HFFc6 (cell line): ENCODE measurements around the gene SPINK6. TPM values are rescaled to one million over a fixed set of nuclear protein-coding genes. Genes with fewer than 3 reads are reported as not detected.

Source experiments
- DNase-seq: peaks from one replicate; pipeline ENCODE4 v3.0.0-alpha.2; 2018
- H3K27ac Mint-ChIP-seq: 2 replicates; pipeline ENCODE4 v1.8.0; 2020; ENCODE audit warnings: mild to moderate bottlenecking, mixed read lengths
- H3K27me3 Mint-ChIP-seq: 2 replicates; pipeline ENCODE4 v1.8.0; 2021; ENCODE audit warnings: mild to moderate bottlenecking, moderate library complexity, mixed read lengths; ENCODE audit not compliant: insufficient read depth
- H3K36me3 Mint-ChIP-seq: 2 replicates; pipeline ENCODE4 v1.8.0; 2021; ENCODE audit warnings: low read depth, mixed read lengths
- H3K4me1 Mint-ChIP-seq: 2 replicates; pipeline ENCODE4 v1.8.0; 2020; ENCODE audit warnings: low read depth, mixed read lengths
- H3K4me3 Mint-ChIP-seq: 2 replicates; pipeline ENCODE4 v1.8.0; 2020; ENCODE audit warnings: mild to moderate bottlenecking, moderate library complexity, mixed read lengths
- H3K9me3 Mint-ChIP-seq: 2 replicates; pipeline ENCODE4 v1.8.0; 2020; ENCODE audit warnings: mild to moderate bottlenecking, mixed read lengths
- total RNA-seq, 6 experiments: library from RNA; stranded (reverse); fragmentation: NEBNext Ultra II Directional; extraction: Animal tissue kit (Norgen Biotek cat#: 25700); gene quantifications; 2 replicates in 1 of 6; 3 replicates in 5 of 6; pipeline ENCODE4 v1.2.3, GENCODE V29; 2021
- TF ChIP-seq, protein P1 (sequence below): fragments of 200-600 bp; sonication (generic); IDR thresholded peaks from 2 replicates; pipeline ENCODE4 v1.5.0; 2021; ENCODE audit warnings: antibody characterized with exemption, mild to moderate bottlenecking

Gene SPINK6
- total RNA-seq, 6 experiments from 2014 or later, result not detected

- H3K9me3 Mint-ChIP-seq, result peaks cover 51% of the 10 kb centered on the region
- no peak for DNase-seq
- no peaks in the 10 kb centered on the region for H3K36me3 Mint-ChIP-seq
- TF ChIP-seq, protein P1, sequence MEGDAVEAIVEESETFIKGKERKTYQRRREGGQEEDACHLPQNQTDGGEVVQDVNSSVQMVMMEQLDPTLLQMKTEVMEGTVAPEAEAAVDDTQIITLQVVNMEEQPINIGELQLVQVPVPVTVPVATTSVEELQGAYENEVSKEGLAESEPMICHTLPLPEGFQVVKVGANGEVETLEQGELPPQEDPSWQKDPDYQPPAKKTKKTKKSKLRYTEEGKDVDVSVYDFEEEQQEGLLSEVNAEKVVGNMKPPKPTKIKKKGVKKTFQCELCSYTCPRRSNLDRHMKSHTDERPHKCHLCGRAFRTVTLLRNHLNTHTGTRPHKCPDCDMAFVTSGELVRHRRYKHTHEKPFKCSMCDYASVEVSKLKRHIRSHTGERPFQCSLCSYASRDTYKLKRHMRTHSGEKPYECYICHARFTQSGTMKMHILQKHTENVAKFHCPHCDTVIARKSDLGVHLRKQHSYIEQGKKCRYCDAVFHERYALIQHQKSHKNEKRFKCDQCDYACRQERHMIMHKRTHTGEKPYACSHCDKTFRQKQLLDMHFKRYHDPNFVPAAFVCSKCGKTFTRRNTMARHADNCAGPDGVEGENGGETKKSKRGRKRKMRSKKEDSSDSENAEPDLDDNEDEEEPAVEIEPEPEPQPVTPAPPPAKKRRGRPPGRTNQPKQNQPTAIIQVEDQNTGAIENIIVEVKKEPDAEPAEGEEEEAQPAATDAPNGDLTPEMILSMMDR, result no peak
- no peak overlapping the region for H3K4me3 Mint-ChIP-seq
- no peaks in the 10 kb centered on the region; the same call in 1 of the 2 replicates for H3K27me3 Mint-ChIP-seq
- no peaks in the 10 kb centered on the region for H3K4me1 Mint-ChIP-seq
- H3K27ac Mint-ChIP-seq, result no peak overlapping the region
These were observed 58.4 kb downstream of the SPINK6 start for GRCh38 chr5:148261221-148261620.

Other genes with a start within 250 kb of the SPINK6 start
- not detected for gene SPINK5, start 139.1 kb upstream of the SPINK6 start, total RNA-seq
- gene SPINK14, start 34.5 kb upstream of the SPINK6 start, total RNA-seq, result not detected
- gene MARCOL, start 35.5 kb downstream of the SPINK6 start, total RNA-seq, result not detected
- not detected for gene SPINK13, start 65.8 kb downstream of the SPINK6 start, total RNA-seq
- not detected for gene SPINK7, start 109.4 kb downstream of the SPINK6 start, total RNA-seq
- gene SPINK9, start 132.5 kb downstream of the SPINK6 start, total RNA-seq, result not detected
- gene FBXO38, start 180.9 kb downstream of the SPINK6 start, total RNA-seq, result 10 to 100 TPM; 28.1 to 31.7 (median 30.9) TPM